Sigmoid colon (tissue), 4 donors: ENCODE data around the gene NFIL3.

ENCODE experiments used
- EP300 ChIP-seq, 4 donors: sonication (generic); formaldehyde crosslinking; IDR thresholded peaks; one replicate each; pipeline ENCODE4 v1.6.1; 2017; ENCODE audit warnings: antibody characterized with exemption in 4 of 4
- POLR2A ChIP-seq, 2 donors: fragments of 450-650 bp; IDR thresholded peaks; one replicate each; pipeline ENCODE4 v1.6.1; 2016; ENCODE audit warnings: antibody characterized with exemption in 2 of 2, mild to moderate bottlenecking in 2 of 2, moderate library complexity in 2 of 2
- POLR2AphosphoS5 ChIP-seq, 4 donors: sonication (generic); formaldehyde crosslinking; IDR thresholded peaks; one replicate each; pipeline ENCODE4 v1.6.1; 2017; ENCODE audit warnings: antibody characterized with exemption in 4 of 4
- TF ChIP-seq, protein P1 (sequence below), 4 experiments: fragments of 450-650 bp in 3 of 4; fragments of 200-600 bp in 1 of 4; IDR thresholded peaks; one replicate each; pipeline ENCODE4 v1.5.1; 2016 to 2019; ENCODE audit warnings: antibody characterized with exemption in 4 of 4, mild to moderate bottlenecking in 3 of 4, moderate library complexity in 2 of 4

GRCh38 chr9:91412941-91413340 lies 10.7 kb downstream of the NFIL3 start:
- TF ChIP-seq POLR2AphosphoS5 (IDR thresholded peaks at IDR 0.05) (no peak), EP300 (IDR thresholded peaks at IDR 0.05) (no peak), POLR2A (IDR thresholded peaks at IDR 0.05) (no peak)
- TF ChIP-seq, protein P1, sequence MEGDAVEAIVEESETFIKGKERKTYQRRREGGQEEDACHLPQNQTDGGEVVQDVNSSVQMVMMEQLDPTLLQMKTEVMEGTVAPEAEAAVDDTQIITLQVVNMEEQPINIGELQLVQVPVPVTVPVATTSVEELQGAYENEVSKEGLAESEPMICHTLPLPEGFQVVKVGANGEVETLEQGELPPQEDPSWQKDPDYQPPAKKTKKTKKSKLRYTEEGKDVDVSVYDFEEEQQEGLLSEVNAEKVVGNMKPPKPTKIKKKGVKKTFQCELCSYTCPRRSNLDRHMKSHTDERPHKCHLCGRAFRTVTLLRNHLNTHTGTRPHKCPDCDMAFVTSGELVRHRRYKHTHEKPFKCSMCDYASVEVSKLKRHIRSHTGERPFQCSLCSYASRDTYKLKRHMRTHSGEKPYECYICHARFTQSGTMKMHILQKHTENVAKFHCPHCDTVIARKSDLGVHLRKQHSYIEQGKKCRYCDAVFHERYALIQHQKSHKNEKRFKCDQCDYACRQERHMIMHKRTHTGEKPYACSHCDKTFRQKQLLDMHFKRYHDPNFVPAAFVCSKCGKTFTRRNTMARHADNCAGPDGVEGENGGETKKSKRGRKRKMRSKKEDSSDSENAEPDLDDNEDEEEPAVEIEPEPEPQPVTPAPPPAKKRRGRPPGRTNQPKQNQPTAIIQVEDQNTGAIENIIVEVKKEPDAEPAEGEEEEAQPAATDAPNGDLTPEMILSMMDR (IDR thresholded peaks at IDR 0.05) = no peak
